Loucy (cell line): ENCODE data around the gene MBD3L4.
"Not testable (repeated sequence)": the region's sequence is repeated elsewhere in the genome, so short reads cannot be mapped to it uniquely, and the experiment has no call there.

Source experiments
- H2AFZ ChIP-seq: fragments of 200-600 bp; sonication (generic); 2 replicates; pipeline ENCODE4 v1.6.0; 2016; ENCODE audit warnings: antibody characterized with exemption, mild to moderate bottlenecking, low read length, moderate library complexity
- H3F3A ChIP-seq: fragments of 200-600 bp; 2 replicates; pipeline ENCODE4 v1.6.0; 2016; ENCODE audit warnings: antibody characterized with exemption, low read depth, mild to moderate bottlenecking
- H3K27me3 ChIP-seq: fragments of 200-600 bp; sonication (generic); 2 replicates; pipeline ENCODE4 v1.6.1; 2014; ENCODE audit warnings: low read length, mild to moderate bottlenecking; ENCODE audit not compliant: insufficient read depth, poor library complexity, severe bottlenecking
- H3K36me3 ChIP-seq: fragments of 200-600 bp; sonication (generic); 2 replicates; pipeline ENCODE4 v1.6.1; 2016; ENCODE audit warnings: low read length; ENCODE audit not compliant: insufficient read depth
- H3K4me1 ChIP-seq: fragments of 200-600 bp; sonication (generic); 2 replicates; pipeline ENCODE4 v1.5.1; 2014; ENCODE audit warnings: low read length, mild to moderate bottlenecking; ENCODE audit not compliant: insufficient read depth, poor library complexity, severe bottlenecking
- H3K4me2 ChIP-seq: fragments of 200-600 bp; sonication (generic); 2 replicates; pipeline ENCODE4 v1.6.0; 2014; ENCODE audit warnings: antibody characterized with exemption, low read length, low read depth, mild to moderate bottlenecking; ENCODE audit not compliant: poor library complexity, severe bottlenecking
- H3K4me3 ChIP-seq: fragments of 200-600 bp; sonication (generic); 2 replicates; pipeline ENCODE4 v1.5.1; 2014; ENCODE audit warnings: low read length, mild to moderate bottlenecking, mixed read lengths; ENCODE audit not compliant: poor library complexity, severe bottlenecking
- H3K79me2 ChIP-seq: fragments of 200-600 bp; sonication (generic); 2 replicates; pipeline ENCODE4 v1.6.1; 2014; ENCODE audit warnings: low read length; ENCODE audit not compliant: insufficient read depth
- H3K9ac ChIP-seq: fragments of 200-600 bp; sonication (generic); 2 replicates; pipeline ENCODE4 v1.6.0; 2014; ENCODE audit warnings: mild to moderate bottlenecking, low read depth, low read length, moderate library complexity; ENCODE audit not compliant: poor library complexity, severe bottlenecking
- H3K9me2 ChIP-seq: fragments of 200-600 bp; sonication (generic); replicated peaks from 2 replicates; pipeline ENCODE4 v1.6.1; 2016; ENCODE audit warnings: low read depth, low read length, mixed read lengths
- H3K9me3 ChIP-seq: fragments of 200-600 bp; sonication (generic); 2 replicates; pipeline ENCODE4 v1.6.1; 2014; ENCODE audit warnings: mild to moderate bottlenecking, antibody characterized with exemption, low read length, low read depth; ENCODE audit not compliant: insufficient read depth
- H4K20me1 ChIP-seq: fragments of 200-600 bp; sonication (generic); 2 replicates; pipeline ENCODE4 v1.6.0; 2014; ENCODE audit warnings: antibody characterized with exemption, low read length, mild to moderate bottlenecking; ENCODE audit not compliant: insufficient read depth, poor library complexity, severe bottlenecking
- EZH2phosphoT487 ChIP-seq: fragments of 200-600 bp; IDR thresholded peaks from 2 replicates; pipeline ENCODE4 v1.6.1; 2018; ENCODE audit warnings: antibody characterized with exemption, mild to moderate bottlenecking, moderate library complexity, borderline replicate concordance
- TF ChIP-seq, protein P1 (sequence below): fragments of 200-600 bp; sonication (generic); conservative IDR thresholded peaks from 2 replicates; pipeline ENCODE4 v1.5.1; 2014; ENCODE audit warnings: mild to moderate bottlenecking, antibody characterized with exemption, low read length

Gene MBD3L4

DNA sequence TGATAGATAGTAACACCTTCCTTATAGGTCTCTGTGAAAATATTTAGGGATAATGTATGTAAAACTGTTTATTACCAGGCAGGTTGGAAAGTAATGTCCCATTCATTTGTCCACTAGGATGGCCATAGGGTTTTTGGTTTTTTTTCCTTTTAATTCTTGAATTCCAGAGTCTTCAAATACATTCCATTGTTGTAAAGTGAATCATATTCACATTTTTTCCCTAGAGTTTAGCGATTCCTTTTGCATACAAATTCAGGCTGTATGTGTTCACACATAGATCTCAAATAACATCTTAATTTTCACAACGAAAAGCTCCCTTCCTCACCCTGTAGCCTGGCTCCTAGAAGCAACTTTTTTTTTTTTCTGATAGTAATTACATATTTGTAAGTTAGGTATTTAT, 27.7 kb upstream of the MBD3L4 start:
- H3K36me3 ChIP-seq, result peaks cover 7% of the 10 kb centered on the region; the same call in 1 of the 2 replicates
- peaks cover 10% of the 10 kb centered on the region for H3K4me1 ChIP-seq
- peaks cover 18% of the 10 kb centered on the region for H4K20me1 ChIP-seq
- TF ChIP-seq EZH2phosphoT487, result no peak
- TF ChIP-seq, protein P1, sequence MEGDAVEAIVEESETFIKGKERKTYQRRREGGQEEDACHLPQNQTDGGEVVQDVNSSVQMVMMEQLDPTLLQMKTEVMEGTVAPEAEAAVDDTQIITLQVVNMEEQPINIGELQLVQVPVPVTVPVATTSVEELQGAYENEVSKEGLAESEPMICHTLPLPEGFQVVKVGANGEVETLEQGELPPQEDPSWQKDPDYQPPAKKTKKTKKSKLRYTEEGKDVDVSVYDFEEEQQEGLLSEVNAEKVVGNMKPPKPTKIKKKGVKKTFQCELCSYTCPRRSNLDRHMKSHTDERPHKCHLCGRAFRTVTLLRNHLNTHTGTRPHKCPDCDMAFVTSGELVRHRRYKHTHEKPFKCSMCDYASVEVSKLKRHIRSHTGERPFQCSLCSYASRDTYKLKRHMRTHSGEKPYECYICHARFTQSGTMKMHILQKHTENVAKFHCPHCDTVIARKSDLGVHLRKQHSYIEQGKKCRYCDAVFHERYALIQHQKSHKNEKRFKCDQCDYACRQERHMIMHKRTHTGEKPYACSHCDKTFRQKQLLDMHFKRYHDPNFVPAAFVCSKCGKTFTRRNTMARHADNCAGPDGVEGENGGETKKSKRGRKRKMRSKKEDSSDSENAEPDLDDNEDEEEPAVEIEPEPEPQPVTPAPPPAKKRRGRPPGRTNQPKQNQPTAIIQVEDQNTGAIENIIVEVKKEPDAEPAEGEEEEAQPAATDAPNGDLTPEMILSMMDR, result no peak
- no peaks in the 10 kb centered on the region; the same call in 1 of the 2 replicates for H3F3A ChIP-seq
- no peaks in the 10 kb centered on the region for H3K9me2 ChIP-seq
- no peak overlapping the region for H3K4me3 ChIP-seq
- H3K9me3 ChIP-seq, result no peaks in the 10 kb centered on the region
- no peak overlapping the region for H3K9ac ChIP-seq
- H2AFZ ChIP-seq, result no peak overlapping the region
- peaks cover 19% of the 10 kb centered on the region for H3K79me2 ChIP-seq
- H3K27me3 ChIP-seq, result no peaks in the 10 kb centered on the region
- H3K4me2 ChIP-seq, result no peak overlapping the region

DNA sequence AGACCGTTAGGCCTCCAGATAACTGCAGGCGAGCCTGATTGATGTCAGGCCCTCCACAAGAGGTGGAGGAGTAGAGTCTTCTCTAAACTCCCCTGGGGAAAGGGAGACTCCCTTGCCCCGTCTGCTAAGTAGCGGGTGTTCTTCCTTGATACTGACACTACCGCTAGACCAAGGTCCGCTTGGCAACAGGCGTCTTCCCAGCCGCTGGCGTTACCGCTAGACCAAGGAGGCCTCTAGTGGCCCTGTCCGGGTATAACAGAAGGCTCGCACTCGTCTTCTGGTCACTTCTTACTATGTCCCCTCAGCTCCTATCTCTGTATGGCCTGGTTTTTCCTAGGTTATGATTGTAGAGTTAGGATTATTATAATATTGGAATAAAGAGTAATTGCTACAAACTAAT, 27.1 kb upstream of the MBD3L4 start:
- not testable (repeated sequence) for H3K9me3 ChIP-seq, H3K4me1 ChIP-seq, H3K9me2 ChIP-seq, H3K4me2 ChIP-seq, H3K27me3 ChIP-seq, H3K36me3 ChIP-seq, H3K4me3 ChIP-seq, H3K9ac ChIP-seq, H2AFZ ChIP-seq, H3F3A ChIP-seq
- peaks cover 19% of the 10 kb centered on the region for H3K79me2 ChIP-seq
- H4K20me1 ChIP-seq, result peaks cover 18% of the 10 kb centered on the region

DNA sequence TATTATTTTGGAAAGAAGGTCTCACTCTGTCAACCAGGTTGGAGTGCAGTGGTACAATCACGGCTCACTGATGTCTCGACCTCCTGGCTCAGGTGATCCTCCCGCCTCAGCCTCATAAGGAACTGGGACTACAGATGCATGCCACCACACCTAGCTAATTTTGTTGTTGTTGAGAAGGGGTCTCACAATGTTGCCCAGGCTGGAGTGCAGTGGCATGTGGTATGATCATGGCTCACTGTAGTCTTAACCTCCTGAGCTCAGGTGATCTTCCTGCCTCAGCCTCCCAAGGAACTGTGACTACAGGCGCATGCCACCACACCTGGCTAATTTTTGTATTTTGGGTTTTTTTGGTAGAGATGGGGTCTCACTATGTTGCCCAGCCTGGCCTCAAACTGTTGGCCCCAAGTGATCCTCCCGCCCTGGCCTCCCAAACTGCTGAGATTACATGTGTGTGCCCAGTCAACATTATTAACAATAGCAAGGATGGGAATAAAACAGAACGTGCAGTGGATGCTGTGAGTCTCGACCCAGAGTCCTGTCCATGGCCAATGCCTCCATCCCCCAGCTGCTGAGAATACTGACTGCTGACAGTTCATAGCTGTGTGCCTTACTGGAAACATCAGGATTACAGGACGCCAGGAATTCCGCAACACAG, 23.9 kb upstream of the MBD3L4 start:
- Histone ChIP-seq H3F3A (no peaks in the 10 kb centered on the region; the same call in 1 of the 2 replicates), H3K4me2 (no peak overlapping the region), H3K4me1 (no peaks in the 10 kb centered on the region), H3K79me2 (no peaks in the 10 kb centered on the region), H3K4me3 (no peak overlapping the region), H3K36me3 (no peaks in the 10 kb centered on the region), H3K9me2 (no peaks in the 10 kb centered on the region), H4K20me1 (no peaks in the 10 kb centered on the region), H3K9ac (no peak overlapping the region), H2AFZ (no peak overlapping the region), H3K27me3 (no peaks in the 10 kb centered on the region), H3K9me3 (no peaks in the 10 kb centered on the region)
- no peak for TF ChIP-seq EZH2phosphoT487

DNA sequence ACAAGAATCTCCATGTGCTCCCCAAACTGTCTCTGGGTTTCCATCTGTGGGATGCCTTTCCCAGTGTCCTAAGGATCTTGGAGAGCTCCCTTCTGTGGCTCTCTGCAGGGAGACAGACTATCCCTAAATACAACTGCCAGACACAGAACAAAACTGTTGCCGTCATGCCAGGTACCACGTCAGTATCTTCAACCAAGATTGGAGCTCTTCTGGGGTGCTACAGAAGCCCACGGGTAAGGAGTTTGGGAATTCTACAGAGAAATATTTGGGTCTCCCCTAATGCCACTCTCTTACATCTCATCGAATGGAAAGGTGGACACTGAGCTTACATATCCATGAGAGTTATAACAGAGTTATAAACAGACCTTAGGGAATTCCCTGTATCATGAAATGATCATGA, 23.4 kb upstream of the MBD3L4 start:
- Histone ChIP-seq H3K4me3 (no peak overlapping the region), H3F3A (no peaks in the 10 kb centered on the region; the same call in 1 of the 2 replicates), H3K4me2 (no peak overlapping the region), H3K79me2 (no peaks in the 10 kb centered on the region), H4K20me1 (no peaks in the 10 kb centered on the region), H3K9ac (no peak overlapping the region), H3K27me3 (no peaks in the 10 kb centered on the region), H3K9me3 (no peaks in the 10 kb centered on the region), H3K36me3 (no peaks in the 10 kb centered on the region), H3K4me1 (no peaks in the 10 kb centered on the region), H2AFZ (no peak overlapping the region), H3K9me2 (no peaks in the 10 kb centered on the region)
- TF ChIP-seq, protein P1, result no peak
- no peak for TF ChIP-seq EZH2phosphoT487

DNA sequence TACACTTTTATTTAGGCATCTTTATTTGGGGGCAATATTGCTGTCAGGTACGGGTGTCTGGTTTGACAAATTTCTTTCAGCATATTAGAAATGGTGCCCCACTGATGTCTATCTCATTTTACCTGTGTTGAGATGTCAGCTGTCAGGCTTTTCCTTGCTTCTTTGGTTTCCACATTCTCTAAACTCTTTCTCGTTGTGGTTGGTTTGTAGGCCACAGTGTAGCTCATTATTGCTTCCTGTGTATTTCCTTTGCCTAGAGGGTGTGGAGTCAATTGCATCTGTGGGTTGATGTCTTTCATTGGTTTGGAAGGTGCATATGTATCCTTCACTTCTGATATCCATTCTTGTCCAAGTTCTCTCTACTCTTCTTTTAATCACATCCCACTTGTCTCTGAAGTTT, 20.0 kb upstream of the MBD3L4 start:
- H3K9me2 ChIP-seq, H3K4me2 ChIP-seq, H3F3A ChIP-seq, H4K20me1 ChIP-seq, H3K4me3 ChIP-seq, H3K9ac ChIP-seq, H3K9me3 ChIP-seq, H3K79me2 ChIP-seq, H3K27me3 ChIP-seq, H3K36me3 ChIP-seq, H3K4me1 ChIP-seq, H2AFZ ChIP-seq: not testable (repeated sequence)

DNA sequence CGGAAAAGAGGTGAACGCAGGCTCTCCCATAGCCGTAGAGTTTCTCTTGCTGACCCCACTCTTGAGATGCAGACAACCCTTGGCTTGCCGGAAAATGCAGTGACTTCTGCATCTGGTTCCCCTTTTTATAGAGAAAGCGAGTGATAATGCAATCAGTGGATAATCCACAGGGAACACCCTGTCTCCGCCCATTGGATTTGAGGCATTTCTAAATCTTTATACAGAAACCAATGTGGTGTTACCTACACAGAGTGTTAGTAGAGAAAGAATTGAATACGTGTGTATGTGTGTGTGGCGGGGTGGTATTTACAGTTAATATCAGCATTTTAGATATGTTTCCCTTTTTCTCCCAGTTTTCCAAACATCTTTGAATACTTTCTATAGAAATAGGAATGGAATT, 18.6 kb upstream of the MBD3L4 start, which contains the start of gene MBD3L3:
Gene MBD3L3, minus strand, starts transcription at position 101 of the 400 bp plus-strand sequence. Its CDS starts 71 bp downstream, at position 30.
- H2AFZ ChIP-seq, H3K36me3 ChIP-seq, H3K27me3 ChIP-seq, H3K4me2 ChIP-seq, H3K9ac ChIP-seq, H3K9me2 ChIP-seq, H3K4me3 ChIP-seq, H3F3A ChIP-seq, H3K79me2 ChIP-seq, H3K9me3 ChIP-seq, H3K4me1 ChIP-seq, H4K20me1 ChIP-seq: not testable (repeated sequence)
